Measurements from ENCODE around the gene ISM1.

Gene ISM1

DNA sequence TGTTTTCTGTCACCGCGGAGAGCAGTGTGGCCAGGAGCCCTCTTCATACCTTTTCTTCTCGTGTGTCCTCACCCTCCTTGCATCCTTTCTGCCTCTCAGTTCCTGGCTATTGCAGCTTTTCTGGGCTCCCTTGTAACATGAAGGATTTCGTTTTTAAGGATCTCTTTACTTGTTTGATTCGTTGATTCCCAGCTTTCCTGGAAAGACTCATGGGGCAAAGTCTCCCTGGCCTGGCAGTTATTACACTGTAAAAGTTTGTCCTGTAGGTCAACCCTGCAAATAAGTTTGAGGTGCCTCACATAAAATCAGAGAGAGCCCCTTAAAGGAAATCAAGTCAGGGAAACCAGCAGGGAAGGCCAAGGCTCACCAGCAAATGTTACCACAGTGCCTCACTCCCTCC, 70.1 kb downstream of the ISM1 start:
- no peak for DNase-seq (ENCODE audit: low read depth in 1 of 2, low spot score in 1 of 2)
- H3K27me3 ChIP-seq (ENCODE audit: insufficient read depth, poor library complexity, severe bottlenecking), result no peaks in the 10 kb centered on the region
- no peak for TF ChIP-seq GABPA (IDR thresholded peaks at IDR 0.05; ENCODE audit: low read depth)
- no peak for TF ChIP-seq SPI1 (IDR thresholded peaks at IDR 0.05; ENCODE audit: borderline replicate concordance, low read depth)
- no peak overlapping the region for H3K27ac ChIP-seq (replicated peaks)
- H3K4me3 ChIP-seq (replicated peaks; ENCODE audit: insufficient read depth, low read length), result no peak overlapping the region

DNA sequence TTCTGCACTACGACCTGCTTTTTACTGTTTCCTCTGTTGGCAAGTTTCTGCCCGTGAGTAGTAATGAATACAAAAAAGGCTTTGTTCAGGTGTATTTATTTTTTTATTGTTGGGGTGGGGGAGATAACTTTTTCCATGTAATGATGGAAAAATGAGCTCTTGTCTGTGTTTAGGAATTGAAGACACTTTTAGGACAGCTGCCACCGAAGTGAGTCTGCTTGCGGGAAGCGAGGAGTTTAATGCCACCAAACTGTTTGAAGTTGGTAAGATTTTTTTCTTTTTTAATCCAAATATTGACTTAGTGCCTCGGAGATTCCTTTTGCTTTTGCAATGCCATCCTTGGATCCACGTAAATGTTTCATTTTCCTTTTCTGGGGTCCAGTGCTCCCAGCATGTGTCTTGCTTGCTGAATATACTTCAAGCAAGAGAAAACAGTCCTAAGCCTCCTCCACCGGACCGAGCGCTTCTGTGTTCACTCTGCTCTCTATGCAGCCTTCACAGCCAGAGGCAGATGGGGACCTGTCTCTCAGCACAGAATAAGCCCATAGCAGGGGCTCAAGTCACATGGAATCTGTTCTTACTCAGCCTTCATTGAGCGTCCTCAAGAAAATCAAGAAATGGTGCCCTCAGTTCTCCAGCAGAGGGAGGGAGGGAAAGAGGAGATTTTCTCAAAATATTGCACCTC, 71.3 kb downstream of the ISM1 start:
- Histone ChIP-seq H3K4me3 (replicated peaks; ENCODE audit: insufficient read depth, low read length) (no peak overlapping the region), H3K27ac (replicated peaks) (no peak overlapping the region), H3K27me3 (ENCODE audit: insufficient read depth, poor library complexity, severe bottlenecking) (no peaks in the 10 kb centered on the region)
- DNase-seq (ENCODE audit: low read depth in 1 of 2, low spot score in 1 of 2), result no peak
- no peak for TF ChIP-seq GABPA (IDR thresholded peaks at IDR 0.05; ENCODE audit: low read depth)

DNA sequence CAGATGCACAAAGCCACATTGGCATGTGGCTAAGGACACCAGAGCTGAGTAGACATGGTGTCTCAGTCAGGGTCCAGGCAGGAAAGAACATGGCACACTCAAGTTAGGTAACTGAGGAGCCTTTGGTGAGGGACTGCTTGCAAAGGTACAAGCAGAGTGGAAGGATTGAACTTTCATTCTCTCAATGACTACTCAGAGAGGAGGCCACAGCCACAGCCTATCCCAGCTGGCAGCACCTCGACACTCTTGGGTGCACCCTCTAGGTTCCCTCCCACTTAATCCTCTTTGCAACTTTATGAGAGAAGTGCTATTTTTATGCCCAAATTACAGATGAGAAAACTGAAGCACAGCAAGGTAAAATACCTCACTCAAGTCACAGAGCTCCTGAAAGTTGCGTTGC, 73.4 kb downstream of the ISM1 start:
- no peak for DNase-seq (ENCODE audit: low read depth in 1 of 2, low spot score in 1 of 2)
- Histone ChIP-seq H3K4me3 (replicated peaks; ENCODE audit: insufficient read depth, low read length) (no peak overlapping the region), H3K27ac (replicated peaks) (no peak overlapping the region), H3K27me3 (ENCODE audit: insufficient read depth, poor library complexity, severe bottlenecking) (no peaks in the 10 kb centered on the region)
- TF ChIP-seq, protein P1, sequence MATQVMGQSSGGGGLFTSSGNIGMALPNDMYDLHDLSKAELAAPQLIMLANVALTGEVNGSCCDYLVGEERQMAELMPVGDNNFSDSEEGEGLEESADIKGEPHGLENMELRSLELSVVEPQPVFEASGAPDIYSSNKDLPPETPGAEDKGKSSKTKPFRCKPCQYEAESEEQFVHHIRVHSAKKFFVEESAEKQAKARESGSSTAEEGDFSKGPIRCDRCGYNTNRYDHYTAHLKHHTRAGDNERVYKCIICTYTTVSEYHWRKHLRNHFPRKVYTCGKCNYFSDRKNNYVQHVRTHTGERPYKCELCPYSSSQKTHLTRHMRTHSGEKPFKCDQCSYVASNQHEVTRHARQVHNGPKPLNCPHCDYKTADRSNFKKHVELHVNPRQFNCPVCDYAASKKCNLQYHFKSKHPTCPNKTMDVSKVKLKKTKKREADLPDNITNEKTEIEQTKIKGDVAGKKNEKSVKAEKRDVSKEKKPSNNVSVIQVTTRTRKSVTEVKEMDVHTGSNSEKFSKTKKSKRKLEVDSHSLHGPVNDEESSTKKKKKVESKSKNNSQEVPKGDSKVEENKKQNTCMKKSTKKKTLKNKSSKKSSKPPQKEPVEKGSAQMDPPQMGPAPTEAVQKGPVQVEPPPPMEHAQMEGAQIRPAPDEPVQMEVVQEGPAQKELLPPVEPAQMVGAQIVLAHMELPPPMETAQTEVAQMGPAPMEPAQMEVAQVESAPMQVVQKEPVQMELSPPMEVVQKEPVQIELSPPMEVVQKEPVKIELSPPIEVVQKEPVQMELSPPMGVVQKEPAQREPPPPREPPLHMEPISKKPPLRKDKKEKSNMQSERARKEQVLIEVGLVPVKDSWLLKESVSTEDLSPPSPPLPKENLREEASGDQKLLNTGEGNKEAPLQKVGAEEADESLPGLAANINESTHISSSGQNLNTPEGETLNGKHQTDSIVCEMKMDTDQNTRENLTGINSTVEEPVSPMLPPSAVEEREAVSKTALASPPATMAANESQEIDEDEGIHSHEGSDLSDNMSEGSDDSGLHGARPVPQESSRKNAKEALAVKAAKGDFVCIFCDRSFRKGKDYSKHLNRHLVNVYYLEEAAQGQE (IDR thresholded peaks at IDR 0.05; ENCODE audit: insufficient replicate concordance, low read depth), result no peak
- no peak for TF ChIP-seq POLR2AphosphoS5 (IDR thresholded peaks at IDR 0.05; ENCODE audit: low read depth)
- no peak for TF ChIP-seq GABPA (IDR thresholded peaks at IDR 0.05; ENCODE audit: low read depth)
- TF ChIP-seq SPI1 (IDR thresholded peaks at IDR 0.05; ENCODE audit: borderline replicate concordance, low read depth), result no peak
- TF ChIP-seq, protein P2, sequence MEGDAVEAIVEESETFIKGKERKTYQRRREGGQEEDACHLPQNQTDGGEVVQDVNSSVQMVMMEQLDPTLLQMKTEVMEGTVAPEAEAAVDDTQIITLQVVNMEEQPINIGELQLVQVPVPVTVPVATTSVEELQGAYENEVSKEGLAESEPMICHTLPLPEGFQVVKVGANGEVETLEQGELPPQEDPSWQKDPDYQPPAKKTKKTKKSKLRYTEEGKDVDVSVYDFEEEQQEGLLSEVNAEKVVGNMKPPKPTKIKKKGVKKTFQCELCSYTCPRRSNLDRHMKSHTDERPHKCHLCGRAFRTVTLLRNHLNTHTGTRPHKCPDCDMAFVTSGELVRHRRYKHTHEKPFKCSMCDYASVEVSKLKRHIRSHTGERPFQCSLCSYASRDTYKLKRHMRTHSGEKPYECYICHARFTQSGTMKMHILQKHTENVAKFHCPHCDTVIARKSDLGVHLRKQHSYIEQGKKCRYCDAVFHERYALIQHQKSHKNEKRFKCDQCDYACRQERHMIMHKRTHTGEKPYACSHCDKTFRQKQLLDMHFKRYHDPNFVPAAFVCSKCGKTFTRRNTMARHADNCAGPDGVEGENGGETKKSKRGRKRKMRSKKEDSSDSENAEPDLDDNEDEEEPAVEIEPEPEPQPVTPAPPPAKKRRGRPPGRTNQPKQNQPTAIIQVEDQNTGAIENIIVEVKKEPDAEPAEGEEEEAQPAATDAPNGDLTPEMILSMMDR (IDR thresholded peaks at IDR 0.05; ENCODE audit: insufficient read depth, low read length), result no peak

DNA sequence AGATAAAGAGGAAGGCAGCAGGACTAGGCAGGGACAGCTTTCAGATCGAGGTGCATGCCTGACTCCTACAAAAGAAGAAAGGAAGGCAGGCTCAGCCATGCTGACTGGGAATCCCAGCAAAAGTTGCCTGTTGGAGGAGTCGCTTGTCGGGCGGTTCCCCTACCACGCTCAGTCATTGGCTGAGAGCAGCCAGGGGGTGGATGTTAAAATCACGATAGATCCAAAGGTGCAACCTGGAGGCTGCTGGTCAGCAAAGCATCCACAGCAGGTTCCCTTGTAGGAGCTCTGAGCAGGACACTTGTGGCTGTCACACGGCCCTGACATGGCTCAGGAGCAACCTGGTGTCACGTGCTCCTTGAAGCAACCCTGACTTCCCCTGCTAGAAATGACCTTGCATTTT, 74.6 kb downstream of the ISM1 start:
- Histone ChIP-seq H3K4me3 (replicated peaks; ENCODE audit: insufficient read depth, low read length) (no peak overlapping the region), H3K27me3 (ENCODE audit: insufficient read depth, poor library complexity, severe bottlenecking) (no peaks in the 10 kb centered on the region), H3K27ac (replicated peaks) (no peak overlapping the region)
- DNase-seq (ENCODE audit: low read depth in 1 of 2, low spot score in 1 of 2), result peak in 1 of 2 experiments; percentile 4
- TF ChIP-seq SPI1 (IDR thresholded peaks at IDR 0.05; ENCODE audit: borderline replicate concordance, low read depth), result peak; percentile 18; the same call in 1 of the 2 replicates
- TF ChIP-seq, protein P1 (IDR thresholded peaks at IDR 0.05; ENCODE audit: insufficient replicate concordance, low read depth), result no peak
- TF ChIP-seq GABPA (IDR thresholded peaks at IDR 0.05; ENCODE audit: low read depth), result no peak

DNA sequence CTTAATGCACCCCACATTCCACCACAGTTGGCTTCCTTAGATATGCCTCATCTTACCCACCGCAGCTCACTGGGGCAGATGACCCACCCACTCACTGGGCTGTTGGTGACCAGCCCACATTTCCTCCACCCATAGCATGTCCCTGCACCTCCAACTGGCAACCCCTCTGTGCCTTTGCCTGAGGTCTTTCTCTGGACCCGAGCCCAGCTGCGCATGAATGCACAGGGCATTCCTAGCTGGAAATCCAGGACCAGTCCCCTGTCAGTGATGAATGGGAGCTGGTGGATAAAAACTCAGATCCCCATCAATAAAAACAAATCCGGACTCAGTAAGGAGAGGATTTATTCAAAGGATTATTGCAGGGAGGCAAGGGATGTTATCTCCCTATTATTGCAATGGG, 75.0 kb downstream of the ISM1 start:
- no peak overlapping the region for H3K4me3 ChIP-seq (replicated peaks; ENCODE audit: insufficient read depth, low read length)
- H3K27me3 ChIP-seq (ENCODE audit: insufficient read depth, poor library complexity, severe bottlenecking), result no peaks in the 10 kb centered on the region
- H3K27ac ChIP-seq (replicated peaks), result no peak overlapping the region
- DNase-seq (ENCODE audit: low read depth in 1 of 2, low spot score in 1 of 2), result no peak
- TF ChIP-seq, protein P2 (IDR thresholded peaks at IDR 0.05; ENCODE audit: insufficient read depth, low read length), result no peak
- TF ChIP-seq GABPA (IDR thresholded peaks at IDR 0.05; ENCODE audit: low read depth) (no peak), SPI1 (IDR thresholded peaks at IDR 0.05; ENCODE audit: borderline replicate concordance, low read depth) (no peak), POLR2AphosphoS5 (IDR thresholded peaks at IDR 0.05; ENCODE audit: low read depth) (no peak)
- TF ChIP-seq, protein P1 (IDR thresholded peaks at IDR 0.05; ENCODE audit: insufficient replicate concordance, low read depth), result no peak

Data from HL-60 (cell line).